ENCODE results near the gene TNFRSF25. TPM values are rescaled to one million over a fixed set of nuclear protein-coding genes. Genes with fewer than 3 reads are reported as not detected.
"Not testable (repeated sequence)": the region's sequence is repeated elsewhere in the genome, so short reads cannot be mapped to it uniquely, and the experiment has no call there.

TNFRSF25 gene
- total RNA-seq, 1 donor from 2014 or later, result 12.6 TPM

DNA sequence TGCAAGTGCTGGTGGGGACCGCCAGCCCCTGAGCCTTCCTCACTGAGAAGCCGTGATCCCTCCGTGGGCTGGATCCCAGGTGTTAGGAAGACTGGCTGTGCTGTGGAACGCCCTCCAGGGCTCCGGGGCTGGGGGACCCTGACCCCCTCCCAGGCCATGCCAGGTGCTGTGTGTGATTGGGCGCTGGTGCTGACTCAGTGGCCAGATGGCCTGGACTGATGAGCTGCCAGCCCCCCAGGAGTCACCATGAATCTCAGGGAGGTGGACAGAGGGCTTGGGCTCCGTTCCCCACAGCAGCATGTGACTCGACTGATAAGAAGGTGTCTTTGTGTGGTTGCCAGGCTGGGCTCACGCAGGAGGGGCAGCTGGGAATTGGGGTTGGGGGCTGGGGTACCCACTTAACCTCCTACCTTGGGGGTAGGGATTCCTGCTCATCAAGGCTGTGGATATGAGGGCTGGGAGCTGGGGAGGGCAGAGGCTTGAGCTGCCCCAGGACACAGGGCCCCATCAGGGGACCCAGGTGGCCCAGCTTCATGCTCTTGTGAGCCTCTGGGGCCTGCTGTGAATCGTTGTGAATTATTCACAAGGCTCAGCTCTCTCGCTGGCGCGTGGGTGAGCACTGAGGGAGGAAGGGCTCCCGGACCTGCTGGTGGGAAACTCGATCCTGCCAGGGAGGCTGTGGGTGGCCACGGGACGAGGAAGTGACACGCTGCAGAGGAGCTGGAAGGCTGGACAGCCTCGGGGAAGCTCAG, 36.1 kb downstream of the TNFRSF25 start:
- H3K9me3 ChIP-seq (replicated peaks); H3K36me3 ChIP-seq; intact Hi-C loops (cut with micrococcal nuclease); H3K27ac ChIP-seq (replicated peaks); DNase-seq; H3K4me3 ChIP-seq: not testable (repeated sequence)
- Histone ChIP-seq H3K4me1 (peaks cover 14% of the 10 kb centered on the region), H3K27me3 (ENCODE audit: low read depth) (peaks cover 71% of the 10 kb centered on the region)

DNA sequence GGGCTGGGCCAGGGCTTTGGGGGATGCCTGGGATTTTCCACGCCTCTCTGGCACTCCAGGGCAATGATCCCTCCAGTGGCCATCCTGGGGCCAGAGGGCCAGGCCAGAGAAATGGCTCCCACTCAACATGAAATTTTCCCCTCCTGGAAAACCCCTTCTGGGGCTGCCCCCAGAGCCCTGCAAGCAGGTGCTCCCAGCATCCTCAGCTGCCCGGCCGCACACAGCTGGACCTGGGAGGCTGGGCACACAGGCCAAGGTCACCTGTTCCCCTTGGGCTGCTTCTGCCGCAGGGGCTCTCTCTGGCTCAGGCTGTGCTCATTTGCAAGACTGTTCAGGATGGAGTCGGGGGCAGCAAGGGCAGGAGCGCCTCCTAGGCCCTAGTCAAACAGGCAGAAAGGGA, 37.5 kb downstream of the TNFRSF25 start:
- H3K9me3 ChIP-seq (replicated peaks); H3K36me3 ChIP-seq: not testable (repeated sequence)
- peaks cover 85% of the 10 kb centered on the region for H3K27me3 ChIP-seq (ENCODE audit: low read depth)

GRCh38 chr1:6427441-6428390, 38.3 kb downstream of the TNFRSF25 start:
- Histone ChIP-seq H3K4me3 (no peak overlapping the region), H3K27ac (replicated peaks) (no peak overlapping the region), H3K9me3 (replicated peaks) (no peaks in the 10 kb centered on the region), H3K27me3 (ENCODE audit: low read depth) (peaks cover 92% of the 10 kb centered on the region), H3K4me1 (peaks cover 34% of the 10 kb centered on the region), H3K36me3 (no peaks in the 10 kb centered on the region)
- no peak for DNase-seq
- intact Hi-C loops (cut with micrococcal nuclease), result no loop called here
- TF ChIP-seq, protein P1, sequence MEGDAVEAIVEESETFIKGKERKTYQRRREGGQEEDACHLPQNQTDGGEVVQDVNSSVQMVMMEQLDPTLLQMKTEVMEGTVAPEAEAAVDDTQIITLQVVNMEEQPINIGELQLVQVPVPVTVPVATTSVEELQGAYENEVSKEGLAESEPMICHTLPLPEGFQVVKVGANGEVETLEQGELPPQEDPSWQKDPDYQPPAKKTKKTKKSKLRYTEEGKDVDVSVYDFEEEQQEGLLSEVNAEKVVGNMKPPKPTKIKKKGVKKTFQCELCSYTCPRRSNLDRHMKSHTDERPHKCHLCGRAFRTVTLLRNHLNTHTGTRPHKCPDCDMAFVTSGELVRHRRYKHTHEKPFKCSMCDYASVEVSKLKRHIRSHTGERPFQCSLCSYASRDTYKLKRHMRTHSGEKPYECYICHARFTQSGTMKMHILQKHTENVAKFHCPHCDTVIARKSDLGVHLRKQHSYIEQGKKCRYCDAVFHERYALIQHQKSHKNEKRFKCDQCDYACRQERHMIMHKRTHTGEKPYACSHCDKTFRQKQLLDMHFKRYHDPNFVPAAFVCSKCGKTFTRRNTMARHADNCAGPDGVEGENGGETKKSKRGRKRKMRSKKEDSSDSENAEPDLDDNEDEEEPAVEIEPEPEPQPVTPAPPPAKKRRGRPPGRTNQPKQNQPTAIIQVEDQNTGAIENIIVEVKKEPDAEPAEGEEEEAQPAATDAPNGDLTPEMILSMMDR (IDR thresholded peaks at IDR 0.05; ENCODE audit: borderline replicate concordance), result no peak

More for the DNA sequence above, 37.5 kb downstream of the TNFRSF25 start:
- H3K27ac ChIP-seq (replicated peaks); DNase-seq; intact Hi-C loops (cut with micrococcal nuclease); H3K4me3 ChIP-seq: not testable (repeated sequence)
- peaks cover 26% of the 10 kb centered on the region for H3K4me1 ChIP-seq

GRCh38 chr1:6426972-6427350, 39.0 kb downstream of the TNFRSF25 start:
- Histone ChIP-seq H3K4me1 (peaks cover 37% of the 10 kb centered on the region), H3K27me3 (ENCODE audit: low read depth) (peaks cover 94% of the 10 kb centered on the region), H3K9me3 (replicated peaks) (no peaks in the 10 kb centered on the region), H3K36me3 (no peaks in the 10 kb centered on the region), H3K27ac (replicated peaks) (no peak overlapping the region), H3K4me3 (no peak overlapping the region)
- TF ChIP-seq, protein P1 (IDR thresholded peaks at IDR 0.05; ENCODE audit: borderline replicate concordance), result no peak
- DNase-seq, result no peak
- intact Hi-C loops (cut with micrococcal nuclease), result no loop called here

DNA sequence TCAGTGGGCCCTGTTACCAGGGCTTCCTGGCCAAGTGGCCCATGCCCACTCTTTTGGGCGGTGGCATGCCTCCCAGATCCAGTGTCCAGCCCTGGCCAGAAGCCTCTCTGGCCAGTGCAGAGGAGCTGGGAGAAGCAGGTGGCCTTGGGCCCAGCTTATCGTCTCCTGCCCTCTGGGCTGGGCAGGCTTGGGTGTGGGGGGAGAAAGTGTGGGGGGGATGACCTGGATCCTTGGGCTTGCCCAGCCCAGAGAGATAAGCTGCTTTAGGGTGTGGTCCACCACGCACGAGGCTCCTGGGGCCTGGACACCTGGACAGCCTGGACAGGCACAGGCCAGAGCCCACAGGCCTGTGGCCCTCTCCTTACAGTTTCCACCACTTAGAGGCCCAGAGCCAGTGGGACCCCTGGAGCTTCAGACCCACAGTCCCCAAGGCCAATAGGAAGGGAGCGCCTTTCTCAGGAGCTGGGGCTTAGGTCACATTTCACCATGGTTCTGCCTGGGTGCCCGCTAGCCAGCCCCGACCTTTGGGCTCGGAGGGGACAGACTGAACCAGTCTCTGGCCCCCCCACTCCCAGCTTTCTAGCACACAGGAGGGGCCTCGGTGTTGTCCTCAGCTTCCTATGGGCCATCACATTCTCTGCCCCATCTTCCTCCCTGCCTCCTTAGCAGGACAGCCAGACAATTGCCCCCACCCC, 39.5 kb downstream of the TNFRSF25 start:
- intact Hi-C loops (cut with micrococcal nuclease), result no loop called here
- peaks cover 37% of the 10 kb centered on the region for H3K4me1 ChIP-seq
- no peak overlapping the region for H3K27ac ChIP-seq (replicated peaks)
- peaks cover 99% of the 10 kb centered on the region for H3K27me3 ChIP-seq (ENCODE audit: low read depth)
- no peaks in the 10 kb centered on the region for H3K9me3 ChIP-seq (replicated peaks)
- H3K36me3 ChIP-seq, result no peaks in the 10 kb centered on the region
- TF ChIP-seq, protein P1 (IDR thresholded peaks at IDR 0.05; ENCODE audit: borderline replicate concordance), result no peak
- no peak for DNase-seq
- H3K4me3 ChIP-seq, result no peak overlapping the region

DNA sequence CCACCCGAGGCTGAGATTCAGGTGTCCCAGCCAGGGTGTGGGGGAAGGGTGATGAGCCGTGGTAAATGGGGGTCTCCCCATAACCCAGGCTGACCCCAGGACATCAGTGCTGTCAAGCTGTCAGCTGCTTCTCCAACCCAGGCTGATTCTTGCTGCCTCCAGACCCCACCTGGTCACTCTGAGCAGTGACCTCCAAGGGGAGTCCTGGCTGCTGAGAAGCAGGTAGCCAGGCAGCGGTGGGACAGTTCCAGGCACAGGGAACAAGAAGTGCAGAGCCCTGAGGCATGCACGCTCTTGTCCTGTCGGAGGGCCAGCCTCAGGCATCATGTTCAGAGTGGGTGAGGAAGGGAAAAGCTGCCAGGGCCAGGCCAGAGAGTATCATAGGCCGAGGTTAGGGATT, 40.3 kb downstream of the TNFRSF25 start:
- no peak overlapping the region for H3K27ac ChIP-seq (replicated peaks)
- H3K36me3 ChIP-seq, result no peaks in the 10 kb centered on the region
- intact Hi-C loops (cut with micrococcal nuclease), result no loop called here
- TF ChIP-seq, protein P1 (IDR thresholded peaks at IDR 0.05; ENCODE audit: borderline replicate concordance), result no peak
- peaks cover 100% of the 10 kb centered on the region for H3K27me3 ChIP-seq (ENCODE audit: low read depth)
- H3K9me3 ChIP-seq (replicated peaks), result no peaks in the 10 kb centered on the region
- peaks cover 40% of the 10 kb centered on the region for H3K4me1 ChIP-seq
- DNase-seq, result no peak
- H3K4me3 ChIP-seq, result no peak overlapping the region
